Upper lobe of left lung (tissue), 6 donors: ENCODE results near the gene TMTC1. TPM values are rescaled to one million over a fixed set of nuclear protein-coding genes. Genes with fewer than 3 reads are reported as not detected.

ENCODE experiments used
- ATAC-seq, 2 donors: fragments of 200-7000 bp; cut with Tn5 transposase; one replicate each; pipeline ENCODE4 v1.9.1; 2022; ENCODE audit warnings: mild to moderate bottlenecking in 2 of 2, moderate library complexity in 2 of 2; ENCODE audit not compliant: low FRiP score in 2 of 2
- DNase-seq, 2 donors: peaks; one replicate each; pipeline ENCODE4 v3.0.0-alpha.2; 2019 to 2020
- H3K27ac ChIP-seq, 4 donors: fragments of 200-600 bp; sonication (generic); one replicate each; pipeline ENCODE4 v1.5.1; 2016 to 2019
- H3K27me3 ChIP-seq, 4 donors: fragments of 200-600 bp; sonication (generic); one replicate each; pipeline ENCODE4 v1.5.1; 2017 to 2019
- H3K36me3 ChIP-seq, 4 donors: fragments of 200-600 bp; sonication (generic); one replicate each; pipeline ENCODE4 v1.5.1; 2016 to 2019
- H3K4me1 ChIP-seq, 4 donors: fragments of 200-600 bp; sonication (generic); one replicate each; pipeline ENCODE4 v1.5.1; 2018 to 2019
- H3K4me3 ChIP-seq, 4 donors: fragments of 200-600 bp; sonication (generic); one replicate each; pipeline ENCODE4 v1.5.1; 2017 to 2019; ENCODE audit warnings: mild to moderate bottlenecking in 2 of 4, moderate library complexity in 1 of 4
- H3K9me3 ChIP-seq, 4 donors: fragments of 200-600 bp; sonication (generic); one replicate each; pipeline ENCODE4 v1.5.1; 2018 to 2019
- EP300 ChIP-seq, 4 donors: sonication (generic); formaldehyde crosslinking; IDR thresholded peaks; one replicate each; pipeline ENCODE4 v1.5.1; 2017; ENCODE audit warnings: antibody characterized with exemption in 4 of 4, control low read depth in 2 of 4
- POLR2A ChIP-seq, 4 donors: fragments of 450-650 bp; IDR thresholded peaks; one replicate each; pipeline ENCODE4 v1.5.1; 2016 to 2017; ENCODE audit warnings: antibody characterized with exemption in 4 of 4, mild to moderate bottlenecking in 2 of 4
- POLR2AphosphoS5 ChIP-seq, 2 donors: sonication (generic); formaldehyde crosslinking; IDR thresholded peaks; one replicate each; pipeline ENCODE4 v1.5.1; 2017; ENCODE audit warnings: antibody characterized with exemption in 2 of 2
- WGBS, 2 donors: methylation state at CpG; one replicate each; pipeline ENCODE4 v1.1.5; 2017 to 2018; 5-methylcytosine and 5-hydroxymethylcytosine counted together
- total RNA-seq, 6 donors: library from RNA; depleted of rRNA in 4 of 6; stranded (reverse); fragments of >200 nt in 4 of 6; gene quantifications; one replicate each; pipeline versions ENCODE4 v1.1.0 to v1.2.1, GENCODE V29; 2016 to 2021
- TF ChIP-seq, protein P1 (sequence below), 6 experiments: fragments of 450-650 bp in 4 of 6; fragments of 200-600 bp in 2 of 6; sonication (generic) in 2 of 6; IDR thresholded peaks; one replicate each; pipeline ENCODE4 v1.5.1; 2016 to 2019; ENCODE audit warnings: antibody characterized with exemption in 6 of 6
- donor health status: DM: no; HTN: no; CAD: no; lungs with moderate emphysema.
- donor health status: DM: no; HTN: yes; CAD: no; lungs with severe emphysema.

TMTC1 gene
- total RNA-seq, 6 donors from 2014 or later, result 25.1 to 39.3 (median 29.7) TPM

DNA sequence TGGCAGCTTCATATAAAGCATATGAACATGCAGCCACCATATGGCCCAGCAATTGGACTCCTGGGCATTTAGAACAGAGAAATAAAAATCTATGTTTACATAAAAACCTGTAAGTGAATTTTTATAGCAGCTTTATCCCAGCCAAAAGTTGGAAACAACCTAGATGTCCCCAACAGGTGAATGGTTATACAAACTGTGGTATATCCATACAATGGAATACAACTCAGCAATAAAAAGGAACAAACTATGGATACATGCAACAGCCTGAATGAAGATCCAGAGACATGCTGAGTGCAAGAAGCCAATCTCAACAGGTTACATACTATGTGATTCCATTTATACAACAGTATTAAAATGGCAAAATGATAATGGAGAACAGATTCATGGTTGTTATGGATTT, 3.7 kb downstream of the TMTC1 start:
- ATAC-seq, result no peak

DNA sequence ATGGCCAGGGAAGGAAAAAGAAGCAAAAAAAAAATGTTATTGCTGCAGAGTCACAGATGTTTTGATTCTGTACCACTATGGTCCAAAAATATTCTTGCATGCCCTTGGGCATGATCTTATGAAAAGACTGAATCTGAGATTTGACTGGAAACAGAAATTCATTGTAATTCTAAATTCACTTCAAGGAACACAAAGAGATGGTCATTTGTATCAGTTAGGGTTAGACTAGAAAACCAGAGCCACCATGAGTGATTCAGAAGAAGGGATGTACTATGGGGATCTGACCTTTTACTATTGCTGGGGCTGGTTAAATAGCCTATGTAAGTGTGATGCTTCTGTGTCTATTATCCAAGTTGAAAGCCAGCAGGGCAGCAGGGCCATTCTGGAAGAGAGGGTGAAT, 5.2 kb downstream of the TMTC1 start:
- H3K36me3 ChIP-seq, result no peaks in the 10 kb centered on the region
- no peak for TF ChIP-seq EP300 (IDR thresholded peaks at IDR 0.05)
- no peak for TF ChIP-seq POLR2A (IDR thresholded peaks at IDR 0.05)
- TF ChIP-seq POLR2AphosphoS5 (IDR thresholded peaks at IDR 0.05), result no peak
- TF ChIP-seq, protein P1, sequence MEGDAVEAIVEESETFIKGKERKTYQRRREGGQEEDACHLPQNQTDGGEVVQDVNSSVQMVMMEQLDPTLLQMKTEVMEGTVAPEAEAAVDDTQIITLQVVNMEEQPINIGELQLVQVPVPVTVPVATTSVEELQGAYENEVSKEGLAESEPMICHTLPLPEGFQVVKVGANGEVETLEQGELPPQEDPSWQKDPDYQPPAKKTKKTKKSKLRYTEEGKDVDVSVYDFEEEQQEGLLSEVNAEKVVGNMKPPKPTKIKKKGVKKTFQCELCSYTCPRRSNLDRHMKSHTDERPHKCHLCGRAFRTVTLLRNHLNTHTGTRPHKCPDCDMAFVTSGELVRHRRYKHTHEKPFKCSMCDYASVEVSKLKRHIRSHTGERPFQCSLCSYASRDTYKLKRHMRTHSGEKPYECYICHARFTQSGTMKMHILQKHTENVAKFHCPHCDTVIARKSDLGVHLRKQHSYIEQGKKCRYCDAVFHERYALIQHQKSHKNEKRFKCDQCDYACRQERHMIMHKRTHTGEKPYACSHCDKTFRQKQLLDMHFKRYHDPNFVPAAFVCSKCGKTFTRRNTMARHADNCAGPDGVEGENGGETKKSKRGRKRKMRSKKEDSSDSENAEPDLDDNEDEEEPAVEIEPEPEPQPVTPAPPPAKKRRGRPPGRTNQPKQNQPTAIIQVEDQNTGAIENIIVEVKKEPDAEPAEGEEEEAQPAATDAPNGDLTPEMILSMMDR (IDR thresholded peaks at IDR 0.05), result no peak
- H3K4me3 ChIP-seq, result no peak overlapping the region
- ATAC-seq (no peak), DNase-seq (no peak)
- H3K9me3 ChIP-seq, result peaks cover 0 to 6% (median 2%) of the 10 kb centered on the region in 4 donors
- peaks cover 0 to 5% (median 2%) of the 10 kb centered on the region in 4 donors for H3K27me3 ChIP-seq
- no peak overlapping the region for H3K27ac ChIP-seq
- peaks cover 0 to 21% (median 7%) of the 10 kb centered on the region in 4 donors for H3K4me1 ChIP-seq

More for the DNA sequence above, 3.7 kb downstream of the TMTC1 start:
- TF ChIP-seq, protein P1 (IDR thresholded peaks at IDR 0.05), result no peak
- TF ChIP-seq EP300 (IDR thresholded peaks at IDR 0.05) (no peak), POLR2A (IDR thresholded peaks at IDR 0.05) (no peak), POLR2AphosphoS5 (IDR thresholded peaks at IDR 0.05) (no peak)
- Histone ChIP-seq H3K27ac (no peak overlapping the region), H3K27me3 (peaks cover 0 to 14% (median 4%) of the 10 kb centered on the region in 4 donors), H3K4me1 (peaks cover 7 to 33% (median 14%) of the 10 kb centered on the region in 4 donors), H3K9me3 (peaks cover 0 to 4% (median 2%) of the 10 kb centered on the region in 4 donors), H3K4me3 (no peak overlapping the region), H3K36me3 (no peaks in the 10 kb centered on the region)
- no peak for DNase-seq

GRCh38 chr12:29773076-29773475, 10.7 kb downstream of the TMTC1 start:
- 58 to 70% methylated on average over 2 of the region's 2 CpGs for WGBS, 2 donors
- H3K27ac ChIP-seq, result no peak overlapping the region
- no peaks in the 10 kb centered on the region for H3K27me3 ChIP-seq
- no peaks in the 10 kb centered on the region for H3K36me3 ChIP-seq
- H3K4me1 ChIP-seq, result no peaks in the 10 kb centered on the region
- TF ChIP-seq POLR2A (IDR thresholded peaks at IDR 0.05) (no peak), EP300 (IDR thresholded peaks at IDR 0.05) (no peak), POLR2AphosphoS5 (IDR thresholded peaks at IDR 0.05) (no peak)
- no peak overlapping the region for H3K4me3 ChIP-seq
- ATAC-seq, result no peak
- DNase-seq, result no peak
- peaks cover 0 to 6% (median 0%) of the 10 kb centered on the region in 4 donors for H3K9me3 ChIP-seq

GRCh38 chr12:29771786-29772185, 12.0 kb downstream of the TMTC1 start:
- DNase-seq (no peak), ATAC-seq (no peak)
- Histone ChIP-seq H3K9me3 (peaks cover 0 to 6% (median 0%) of the 10 kb centered on the region in 4 donors), H3K36me3 (no peaks in the 10 kb centered on the region), H3K27ac (no peak overlapping the region), H3K27me3 (no peaks in the 10 kb centered on the region), H3K4me1 (no peaks in the 10 kb centered on the region), H3K4me3 (no peak overlapping the region)
- TF ChIP-seq POLR2A (IDR thresholded peaks at IDR 0.05) (no peak), POLR2AphosphoS5 (IDR thresholded peaks at IDR 0.05) (no peak), EP300 (IDR thresholded peaks at IDR 0.05) (no peak)
- TF ChIP-seq, protein P1 (IDR thresholded peaks at IDR 0.05), result no peak

DNA sequence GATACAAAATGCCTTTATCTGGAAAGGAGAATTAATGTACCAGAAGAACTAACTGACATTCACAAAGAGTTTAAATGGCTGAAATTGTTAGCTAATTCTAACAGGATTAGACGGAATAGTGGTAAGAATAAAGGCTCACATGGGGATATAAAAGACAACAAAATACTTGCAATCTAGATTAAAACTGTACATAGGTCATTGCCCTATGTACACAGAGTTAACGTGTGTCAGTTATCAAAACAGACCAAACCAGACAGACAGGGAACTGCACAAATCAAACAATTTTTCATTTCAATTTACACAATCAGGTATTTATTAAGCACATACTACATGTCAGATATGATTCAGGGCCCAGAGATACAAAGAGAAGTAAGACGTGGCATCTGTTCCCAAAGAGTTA, 12.6 kb downstream of the TMTC1 start:
- ATAC-seq, result no peak
- Histone ChIP-seq H3K27me3 (no peaks in the 10 kb centered on the region), H3K36me3 (no peaks in the 10 kb centered on the region), H3K4me1 (no peaks in the 10 kb centered on the region), H3K9me3 (peaks cover 0 to 6% (median 0%) of the 10 kb centered on the region in 4 donors), H3K27ac (no peak overlapping the region), H3K4me3 (no peak overlapping the region)
- TF ChIP-seq, protein P1 (IDR thresholded peaks at IDR 0.05), result no peak
- TF ChIP-seq EP300 (IDR thresholded peaks at IDR 0.05) (no peak), POLR2AphosphoS5 (IDR thresholded peaks at IDR 0.05) (no peak), POLR2A (IDR thresholded peaks at IDR 0.05) (no peak)
- 75 to 76% methylated on average over 3 of the region's 3 CpGs for WGBS, 2 donors
- DNase-seq, result no peak
